ENCODE results near the gene GRM5.
"Not testable (repeated sequence)": the region's sequence is repeated elsewhere in the genome, so short reads cannot be mapped to it uniquely, and the experiment has no call there.

GRM5 gene

GRCh38 chr11:88843766-88844426 is 221.9 kb downstream of the GRM5 start:
- not testable (repeated sequence) for DNase-seq (ENCODE audit: low read depth in 1 of 2, low spot score in 1 of 2)

GRCh38 chr11:88838139-88838538 is 227.6 kb downstream of the GRM5 start:
- DNase-seq (ENCODE audit: low read depth in 1 of 2, low spot score in 1 of 2) = not testable (repeated sequence)

GRCh38 chr11:88835709-88836108 is 230.1 kb downstream of the GRM5 start:
- not testable (repeated sequence) for DNase-seq (ENCODE audit: low read depth in 1 of 2, low spot score in 1 of 2)

- DNase-seq (ENCODE audit: low read depth in 1 of 2, low spot score in 1 of 2) = no peak
These were observed 234.4 kb downstream of the GRM5 start for GRCh38 chr11:88831303-88831890.

GRCh38 chr11:88827018-88827676 is 238.6 kb downstream of the GRM5 start:
- DNase-seq (ENCODE audit: low read depth in 1 of 2, low spot score in 1 of 2) = no peak

- DNase-seq (ENCODE audit: low read depth in 1 of 2, low spot score in 1 of 2) = no peak
These were observed 246.2 kb downstream of the GRM5 start for GRCh38 chr11:88819616-88820015.

- no peak for DNase-seq (ENCODE audit: low read depth in 1 of 2, low spot score in 1 of 2)
These were observed 246.8 kb downstream of the GRM5 start for GRCh38 chr11:88818978-88819377.

GRCh38 chr11:88815505-88815904 is 250.3 kb downstream of the GRM5 start:
- no peak for DNase-seq (ENCODE audit: low read depth in 1 of 2, low spot score in 1 of 2)

GRCh38 chr11:88814076-88814475 is 251.7 kb downstream of the GRM5 start:
- no peak for DNase-seq (ENCODE audit: low read depth in 1 of 2, low spot score in 1 of 2)

- no peak for DNase-seq (ENCODE audit: low read depth in 1 of 2, low spot score in 1 of 2)
These were observed 252.4 kb downstream of the GRM5 start for GRCh38 chr11:88813233-88813915.

- DNase-seq (ENCODE audit: low read depth in 1 of 2, low spot score in 1 of 2) = no peak
These were observed 255.2 kb downstream of the GRM5 start for GRCh38 chr11:88810420-88811097.

- no peak for DNase-seq (ENCODE audit: low read depth in 1 of 2, low spot score in 1 of 2)
These were observed 256.7 kb downstream of the GRM5 start for GRCh38 chr11:88809126-88809525.

- DNase-seq (ENCODE audit: low read depth in 1 of 2, low spot score in 1 of 2) = no peak
These were observed 258.4 kb downstream of the GRM5 start for GRCh38 chr11:88807349-88807748.

GRCh38 chr11:88806410-88806809 is 259.4 kb downstream of the GRM5 start:
- no peak for DNase-seq (ENCODE audit: low read depth in 1 of 2, low spot score in 1 of 2)

GRCh38 chr11:88801484-88802123 is 264.2 kb downstream of the GRM5 start:
- DNase-seq (ENCODE audit: low read depth in 1 of 2, low spot score in 1 of 2) = no peak

GRCh38 chr11:88799771-88800500 is 265.8 kb downstream of the GRM5 start:
- DNase-seq (ENCODE audit: low read depth in 1 of 2, low spot score in 1 of 2) = no peak

GRCh38 chr11:88790182-88790581 is 275.6 kb downstream of the GRM5 start:
- DNase-seq (ENCODE audit: low read depth in 1 of 2, low spot score in 1 of 2) = no peak

GRCh38 chr11:88779577-88779976 is 286.2 kb downstream of the GRM5 start:
- no peak for DNase-seq (ENCODE audit: low read depth in 1 of 2, low spot score in 1 of 2)

- DNase-seq (ENCODE audit: low read depth in 1 of 2, low spot score in 1 of 2) = no peak
These were observed 295.2 kb downstream of the GRM5 start for GRCh38 chr11:88770475-88771079.

- DNase-seq (ENCODE audit: low read depth in 1 of 2, low spot score in 1 of 2) = no peak
These were observed 321.6 kb downstream of the GRM5 start for GRCh38 chr11:88744140-88744539.
